ENCODE results near the gene SSUH2. TPM values are rescaled to one million over a fixed set of nuclear protein-coding genes. Genes with fewer than 3 reads are reported as not detected.
A peak's percentile ranks its signal among the peaks of the same experiment; 100 is the strongest.
"Not testable (repeated sequence)": the region's sequence is repeated elsewhere in the genome, so short reads cannot be mapped to it uniquely, and the experiment has no call there.

The SSUH2 gene
- polyA plus RNA-seq (2013, experiment 1 of 2) = 5.3 TPM
- 11.6 TPM for polyA plus RNA-seq (2013, experiment 2 of 2)

GRCh38 chr3:8644748-8645390, at the start of gene SSUH2:
Gene SSUH2, minus strand, starts transcription at chr3:8644798. Its CDS starts 40 bp downstream, at chr3:8644758.
- no peak within 1 kb of the TSS for H3K4me3 ChIP-seq (ENCODE audit: low read length)
- no peak within 1 kb of the TSS for H3K27ac ChIP-seq (ENCODE audit: low read depth, low read length)
- no peaks in the 10 kb centered on the region for H3K36me3 ChIP-seq (ENCODE audit: insufficient read depth, low read length)
- H3K27me3 ChIP-seq (ENCODE audit: insufficient read depth, low read length) = no peaks in the 10 kb centered on the region
- H3K9ac ChIP-seq (ENCODE audit: low read depth, low read length) = no peak within 1 kb of the TSS
- no peaks in the 10 kb centered on the region for H3K4me1 ChIP-seq (ENCODE audit: insufficient read depth, low read length)
- no peaks in the 10 kb centered on the region for H3K9me3 ChIP-seq (ENCODE audit: insufficient read depth, low read depth, low read length)
- 89% methylated on average over 8 of the region's 8 CpGs for WGBS

- not testable (repeated sequence) for H3K4me3 ChIP-seq (ENCODE audit: low read length); H3K9me3 ChIP-seq (ENCODE audit: insufficient read depth, low read depth, low read length); H3K4me1 ChIP-seq (ENCODE audit: insufficient read depth, low read length)
Observed at GRCh38 chr3:8691295-8691694, 46.7 kb upstream of the SSUH2 start.

GRCh38 chr3:8684992-8685391, 40.4 kb upstream of the SSUH2 start:
- 75% methylated on average over 5 of the region's 6 CpGs for WGBS
- H3K4me3 ChIP-seq (ENCODE audit: low read length); H3K27ac ChIP-seq (ENCODE audit: low read depth, low read length); H3K9me3 ChIP-seq (ENCODE audit: insufficient read depth, low read depth, low read length); H3K36me3 ChIP-seq (ENCODE audit: insufficient read depth, low read length); H3K9ac ChIP-seq (ENCODE audit: low read depth, low read length); H3K27me3 ChIP-seq (ENCODE audit: insufficient read depth, low read length); H3K4me1 ChIP-seq (ENCODE audit: insufficient read depth, low read length): not testable (repeated sequence)

More at GRCh38 chr3:8691295-8691694, 46.7 kb upstream of the SSUH2 start:
- not testable (repeated sequence) for H3K36me3 ChIP-seq (ENCODE audit: insufficient read depth, low read length); H3K27me3 ChIP-seq (ENCODE audit: insufficient read depth, low read length); H3K27ac ChIP-seq (ENCODE audit: low read depth, low read length); H3K9ac ChIP-seq (ENCODE audit: low read depth, low read length)
- 88% methylated on average over 6 of the region's 9 CpGs for WGBS

- H3K9ac ChIP-seq (ENCODE audit: low read depth, low read length); H3K9me3 ChIP-seq (ENCODE audit: insufficient read depth, low read depth, low read length); H3K4me1 ChIP-seq (ENCODE audit: insufficient read depth, low read length); H3K4me3 ChIP-seq (ENCODE audit: low read length); H3K36me3 ChIP-seq (ENCODE audit: insufficient read depth, low read length); H3K27me3 ChIP-seq (ENCODE audit: insufficient read depth, low read length); H3K27ac ChIP-seq (ENCODE audit: low read depth, low read length): not testable (repeated sequence)
- 64% methylated on average over 19 of the region's 19 CpGs for WGBS
Observed at GRCh38 chr3:8682850-8683574, 38.4 kb upstream of the SSUH2 start.

- H3K4me1 ChIP-seq (ENCODE audit: insufficient read depth, low read length); H3K9ac ChIP-seq (ENCODE audit: low read depth, low read length); H3K4me3 ChIP-seq (ENCODE audit: low read length); H3K27me3 ChIP-seq (ENCODE audit: insufficient read depth, low read length); H3K27ac ChIP-seq (ENCODE audit: low read depth, low read length); H3K9me3 ChIP-seq (ENCODE audit: insufficient read depth, low read depth, low read length); H3K36me3 ChIP-seq (ENCODE audit: insufficient read depth, low read length): not testable (repeated sequence)
- WGBS = 61% methylated on average over 9 of the region's 9 CpGs
Observed at GRCh38 chr3:8681881-8682538, 37.4 kb upstream of the SSUH2 start.

- 76% methylated on average over 21 of the region's 22 CpGs for WGBS
- Histone ChIP-seq H3K27ac (ENCODE audit: low read depth, low read length) (no peak overlapping the region), H3K36me3 (ENCODE audit: insufficient read depth, low read length) (no peaks in the 10 kb centered on the region), H3K4me1 (ENCODE audit: insufficient read depth, low read length) (peaks cover 4% of the 10 kb centered on the region; the same call in 1 of the 2 replicates), H3K9me3 (ENCODE audit: insufficient read depth, low read depth, low read length) (no peaks in the 10 kb centered on the region), H3K4me3 (ENCODE audit: low read length) (no peak overlapping the region), H3K27me3 (ENCODE audit: insufficient read depth, low read length) (peaks cover 5% of the 10 kb centered on the region), H3K9ac (ENCODE audit: low read depth, low read length) (no peak overlapping the region)
Observed at GRCh38 chr3:8681349-8681748, 36.8 kb upstream of the SSUH2 start.

- WGBS = 63% methylated on average over 13 of the region's 13 CpGs
- H3K36me3 ChIP-seq (ENCODE audit: insufficient read depth, low read length); H3K9ac ChIP-seq (ENCODE audit: low read depth, low read length); H3K9me3 ChIP-seq (ENCODE audit: insufficient read depth, low read depth, low read length); H3K27ac ChIP-seq (ENCODE audit: low read depth, low read length); H3K27me3 ChIP-seq (ENCODE audit: insufficient read depth, low read length); H3K4me1 ChIP-seq (ENCODE audit: insufficient read depth, low read length): not testable (repeated sequence)
- H3K4me3 ChIP-seq (ENCODE audit: low read length) = peak overlapping the region; percentile 48
Observed at GRCh38 chr3:8679817-8680553, 35.4 kb upstream of the SSUH2 start.

GRCh38 chr3:8678751-8679150, 34.2 kb upstream of the SSUH2 start:
- WGBS = 2% methylated on average over 16 of the region's 19 CpGs
- H3K4me1 ChIP-seq (ENCODE audit: insufficient read depth, low read length) = peaks cover 4% of the 10 kb centered on the region; the same call in 1 of the 2 replicates
- H3K4me3 ChIP-seq (ENCODE audit: low read length) = peak overlapping the region; percentile 48

GRCh38 chr3:8677258-8677657, 32.7 kb upstream of the SSUH2 start:
- H3K9ac ChIP-seq (ENCODE audit: low read depth, low read length); H3K4me3 ChIP-seq (ENCODE audit: low read length); H3K36me3 ChIP-seq (ENCODE audit: insufficient read depth, low read length); H3K27ac ChIP-seq (ENCODE audit: low read depth, low read length); H3K4me1 ChIP-seq (ENCODE audit: insufficient read depth, low read length); H3K27me3 ChIP-seq (ENCODE audit: insufficient read depth, low read length); H3K9me3 ChIP-seq (ENCODE audit: insufficient read depth, low read depth, low read length): not testable (repeated sequence)
- WGBS = 66% methylated on average over 6 of the region's 6 CpGs

More at GRCh38 chr3:8678751-8679150, 34.2 kb upstream of the SSUH2 start:
- no peaks in the 10 kb centered on the region for H3K9me3 ChIP-seq (ENCODE audit: insufficient read depth, low read depth, low read length)
- no peaks in the 10 kb centered on the region for H3K36me3 ChIP-seq (ENCODE audit: insufficient read depth, low read length)
- no peak overlapping the region for H3K27ac ChIP-seq (ENCODE audit: low read depth, low read length)
- H3K9ac ChIP-seq (ENCODE audit: low read depth, low read length) = no peak overlapping the region
- H3K27me3 ChIP-seq (ENCODE audit: insufficient read depth, low read length) = peaks cover 5% of the 10 kb centered on the region; the same call in 1 of the 2 replicates

GRCh38 chr3:8675591-8675990, 31.0 kb upstream of the SSUH2 start:
- H3K27ac ChIP-seq (ENCODE audit: low read depth, low read length); H3K27me3 ChIP-seq (ENCODE audit: insufficient read depth, low read length); H3K4me1 ChIP-seq (ENCODE audit: insufficient read depth, low read length); H3K36me3 ChIP-seq (ENCODE audit: insufficient read depth, low read length); H3K4me3 ChIP-seq (ENCODE audit: low read length); H3K9me3 ChIP-seq (ENCODE audit: insufficient read depth, low read depth, low read length); H3K9ac ChIP-seq (ENCODE audit: low read depth, low read length): not testable (repeated sequence)
- 84% methylated on average over 7 of the region's 7 CpGs for WGBS

All from HUES64 (cell line).